CD4-positive, alpha-beta T cell treated with Interleukin-15 for 1 hour (primary cell): ENCODE data around the gene LST1.

ENCODE experiments used
- DNase-seq: peaks from one replicate; pipeline ENCODE4 v3.0.0-alpha.2; 2020

The LST1 gene

GRCh38 chr6:31621320-31621939 lies 35.4 kb downstream of the LST1 start:
- no peak for DNase-seq

DNA sequence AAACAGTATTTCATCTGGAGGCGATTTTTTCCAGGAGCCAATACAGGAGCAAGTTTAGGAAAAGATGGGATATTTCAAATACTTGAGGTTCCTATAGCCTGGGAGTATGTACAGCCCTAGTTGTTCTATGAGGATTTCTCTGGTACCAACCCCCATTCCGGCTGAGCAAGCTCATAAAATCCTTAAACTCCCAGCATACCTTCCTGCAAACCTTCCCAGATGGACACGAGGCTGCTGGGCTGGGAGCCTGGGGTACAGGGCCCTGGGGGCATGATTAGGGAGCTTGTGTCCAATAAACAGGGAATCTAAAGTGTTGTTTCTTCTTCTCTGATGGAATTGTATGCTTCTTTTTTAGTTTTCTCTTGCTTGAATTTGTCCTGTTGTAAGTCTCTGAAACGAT lies 35.9 kb downstream of the LST1 start:
- no peak for DNase-seq

- DNase-seq: no peak
Observed at GRCh38 chr6:31622684-31623091, 36.6 kb downstream of the LST1 start.

DNA sequence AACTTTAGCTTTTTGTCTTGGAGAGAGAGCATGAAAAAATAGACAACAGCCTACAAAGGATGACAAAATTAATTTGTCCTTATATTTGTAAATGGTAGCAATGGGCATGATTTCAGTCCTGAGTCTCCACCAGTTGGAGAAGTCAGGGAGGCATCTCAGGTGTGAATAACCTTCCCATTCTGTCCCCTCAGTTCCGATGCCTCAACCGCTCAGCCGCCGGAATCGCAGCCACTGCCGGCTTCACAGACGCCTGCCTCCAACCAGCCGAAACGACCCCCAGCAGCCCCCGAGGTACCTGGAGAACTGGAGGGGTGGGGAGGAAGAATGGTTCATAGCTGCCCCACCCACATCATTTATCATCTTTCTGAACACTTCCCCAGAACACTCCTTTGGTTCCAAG lies 38.0 kb downstream of the LST1 start:
- no peak for DNase-seq

- no peak for DNase-seq
Observed at GRCh38 chr6:31626952-31627351, 40.9 kb downstream of the LST1 start.

GRCh38 chr6:31627690-31628287 lies 41.7 kb downstream of the LST1 start:
- no peak for DNase-seq

DNA sequence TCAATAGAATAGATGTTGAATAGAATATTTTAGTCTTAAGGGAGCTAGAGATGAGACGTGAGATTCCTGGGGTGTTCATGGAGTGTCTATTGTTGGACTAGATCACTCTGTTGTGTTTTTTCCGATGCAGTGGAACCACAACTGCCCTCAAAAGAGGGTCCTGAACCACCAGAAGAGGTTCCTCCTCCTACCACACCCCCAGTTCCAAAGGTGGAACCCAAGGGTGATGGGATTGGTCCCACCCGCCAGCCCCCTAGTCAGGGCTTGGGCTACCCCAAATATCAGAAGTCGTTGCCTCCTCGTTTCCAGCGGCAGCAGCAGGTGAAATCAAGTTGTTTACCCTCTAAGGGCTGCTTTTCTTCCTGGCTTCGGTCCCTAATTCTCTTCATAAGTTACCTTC lies 42.9 kb downstream of the LST1 start:
- DNase-seq: no peak

GRCh38 chr6:31630177-31630934 lies 44.3 kb downstream of the LST1 start:
- no peak for DNase-seq

- no peak for DNase-seq
Observed at GRCh38 chr6:31631209-31631608, 45.1 kb downstream of the LST1 start.

DNA sequence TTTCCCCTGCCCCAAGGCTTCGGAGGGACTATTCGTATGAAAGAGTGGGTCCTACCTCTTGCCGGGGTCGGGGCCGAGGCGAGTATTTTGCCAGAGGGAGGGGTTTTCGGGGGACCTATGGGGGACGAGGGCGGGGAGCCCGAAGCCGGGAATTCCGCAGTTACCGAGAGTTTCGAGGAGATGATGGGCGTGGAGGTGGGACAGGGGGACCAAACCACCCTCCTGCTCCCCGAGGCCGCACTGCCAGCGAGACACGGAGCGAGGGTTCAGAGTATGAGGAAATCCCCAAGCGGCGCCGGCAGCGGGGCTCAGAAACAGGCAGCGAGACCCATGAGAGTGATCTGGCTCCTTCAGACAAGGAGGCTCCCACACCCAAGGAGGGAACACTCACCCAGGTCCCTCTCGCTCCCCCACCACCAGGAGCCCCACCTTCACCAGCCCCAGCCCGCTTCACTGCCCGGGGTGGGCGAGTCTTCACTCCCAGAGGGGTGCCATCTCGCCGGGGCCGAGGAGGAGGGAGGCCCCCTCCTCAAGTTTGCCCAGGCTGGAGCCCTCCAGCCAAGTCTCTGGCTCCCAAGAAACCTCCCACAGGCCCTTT lies 45.7 kb downstream of the LST1 start:
- no peak for DNase-seq

GRCh38 chr6:31632279-31632946 lies 46.3 kb downstream of the LST1 start:
- DNase-seq: no peak

GRCh38 chr6:31633447-31633846 lies 47.4 kb downstream of the LST1 start:
- DNase-seq: no peak

- DNase-seq: no peak
Observed at GRCh38 chr6:31634131-31634530, 48.1 kb downstream of the LST1 start.

- no peak for DNase-seq
Observed at GRCh38 chr6:31634969-31635575, 49.0 kb downstream of the LST1 start.

DNA sequence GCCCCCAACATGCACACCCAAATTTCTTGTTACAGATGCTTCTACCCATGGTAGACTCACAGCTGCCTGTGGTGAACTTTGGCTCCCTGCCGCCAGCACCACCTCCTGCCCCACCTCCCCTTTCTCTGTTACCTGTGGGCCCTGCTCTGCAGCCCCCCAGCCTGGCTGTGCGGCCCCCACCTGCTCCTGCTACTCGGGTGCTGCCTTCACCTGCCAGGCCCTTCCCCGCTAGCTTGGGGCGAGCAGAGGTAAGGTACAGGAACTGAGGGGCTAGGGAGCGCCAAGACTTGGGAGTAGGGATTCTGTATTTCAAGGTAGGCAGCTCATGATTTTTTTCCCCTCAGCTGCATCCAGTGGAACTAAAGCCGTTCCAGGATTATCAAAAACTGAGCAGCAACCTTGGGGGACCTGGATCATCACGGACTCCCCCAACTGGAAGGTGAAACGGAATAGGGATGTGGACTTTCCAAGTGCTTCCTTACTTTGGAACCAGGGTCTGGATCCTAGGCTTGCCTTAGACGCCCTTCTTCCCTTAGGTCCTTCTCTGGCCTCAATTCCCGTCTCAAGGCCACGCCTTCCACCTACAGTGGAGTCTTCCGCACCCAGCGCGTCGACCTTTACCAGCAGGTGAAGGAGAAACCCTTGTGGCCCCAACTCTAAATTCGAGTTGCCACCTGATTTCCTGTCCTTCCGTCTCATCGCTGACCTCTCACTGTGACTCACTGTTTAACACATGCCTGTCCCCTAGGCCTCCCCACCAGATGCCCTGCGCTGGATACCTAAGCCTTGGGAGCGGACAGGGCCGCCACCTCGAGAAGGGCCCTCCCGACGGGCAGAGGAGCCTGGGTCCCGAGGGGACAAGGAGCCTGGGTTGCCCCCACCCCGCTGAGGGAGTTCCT lies 50.9 kb downstream of the LST1 start:
- DNase-seq: no peak
